MM.1S (cell line): ENCODE results near the gene ACIN1.

Experiments used
- EZH2 ChIP-seq: fragments of 300-600 bp; sonication (generic); optimal IDR thresholded peaks from 2 replicates; pipeline ENCODE3; 2017; ENCODE audit warnings: low read depth, mild to moderate bottlenecking, antibody characterized with exemption, low read length, mixed read lengths
- TF ChIP-seq, protein P1 (sequence below): fragments of 300-600 bp; sonication (generic); IDR thresholded peaks from 2 replicates; pipeline ENCODE4 v1.5.1; 2016; ENCODE audit warnings: antibody characterized with exemption, low read length, mixed read lengths

DNA sequence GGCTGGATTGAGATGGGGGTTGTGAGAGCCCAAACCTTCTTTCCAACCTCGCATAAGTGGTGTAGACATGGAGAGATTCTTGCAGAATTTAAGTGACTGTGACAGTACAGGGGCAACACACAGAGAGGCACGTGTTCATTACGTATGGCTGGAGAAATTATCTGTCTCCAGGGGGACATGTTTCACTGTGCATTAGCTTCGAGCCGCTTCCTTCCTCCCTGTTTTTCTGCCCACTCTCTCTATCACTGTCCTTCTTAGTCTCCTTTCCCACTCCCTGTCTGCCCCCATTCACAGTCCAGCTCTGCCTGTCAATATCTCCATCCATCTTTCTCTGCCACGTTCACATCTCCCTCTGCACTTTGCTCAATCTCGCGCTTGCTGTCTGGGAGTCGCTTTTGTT is 73.5 kb downstream of the ACIN1 start:
- TF ChIP-seq, protein P1, sequence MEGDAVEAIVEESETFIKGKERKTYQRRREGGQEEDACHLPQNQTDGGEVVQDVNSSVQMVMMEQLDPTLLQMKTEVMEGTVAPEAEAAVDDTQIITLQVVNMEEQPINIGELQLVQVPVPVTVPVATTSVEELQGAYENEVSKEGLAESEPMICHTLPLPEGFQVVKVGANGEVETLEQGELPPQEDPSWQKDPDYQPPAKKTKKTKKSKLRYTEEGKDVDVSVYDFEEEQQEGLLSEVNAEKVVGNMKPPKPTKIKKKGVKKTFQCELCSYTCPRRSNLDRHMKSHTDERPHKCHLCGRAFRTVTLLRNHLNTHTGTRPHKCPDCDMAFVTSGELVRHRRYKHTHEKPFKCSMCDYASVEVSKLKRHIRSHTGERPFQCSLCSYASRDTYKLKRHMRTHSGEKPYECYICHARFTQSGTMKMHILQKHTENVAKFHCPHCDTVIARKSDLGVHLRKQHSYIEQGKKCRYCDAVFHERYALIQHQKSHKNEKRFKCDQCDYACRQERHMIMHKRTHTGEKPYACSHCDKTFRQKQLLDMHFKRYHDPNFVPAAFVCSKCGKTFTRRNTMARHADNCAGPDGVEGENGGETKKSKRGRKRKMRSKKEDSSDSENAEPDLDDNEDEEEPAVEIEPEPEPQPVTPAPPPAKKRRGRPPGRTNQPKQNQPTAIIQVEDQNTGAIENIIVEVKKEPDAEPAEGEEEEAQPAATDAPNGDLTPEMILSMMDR = no peak
- TF ChIP-seq EZH2 = no peak
